MCF 10A (cell line): ENCODE measurements around the gene LRRC42. TPM values are rescaled to one million over a fixed set of nuclear protein-coding genes. Genes with fewer than 3 reads are reported as not detected.
"Not testable (repeated sequence)": the region's sequence is repeated elsewhere in the genome, so short reads cannot be mapped to it uniquely, and the experiment has no call there.

Source experiments
- BruUV-seq: library from RNA; stranded (reverse); fragments of 400-500 nt; replicated peaks from 2 replicates; lab custom pipeline; 2021; lab: Mats Ljungman, UMichigan
- CTCF ChIA-PET: fragments of 300-600 bp; sonication (Branson Sonifier 250); formaldehyde crosslinking; extraction: SDS; loops from one replicate; lab custom pipeline; 2021; ENCODE audit warnings: antibody characterized with exemption, inconsistent platforms; lab: Yijun Ruan, JAX
- POLR2A ChIA-PET: fragments of 300-600, 350-650 bp; sonication (Branson Sonifier 250); formaldehyde crosslinking; extraction: SDS; loops from one replicate; lab custom pipeline; 2020; ENCODE audit warnings: antibody characterized with exemption, inconsistent platforms; lab: Yijun Ruan, JAX
- DNase-seq: peaks from one replicate; pipeline ENCODE4 v3.0.0-alpha.2; 2018; ENCODE audit not compliant: unreplicated experiment
- H3K27ac Mint-ChIP-seq: one replicate; pipeline ENCODE4 v1.8.0; 2022; ENCODE audit warnings: mild to moderate bottlenecking, low read depth, mixed read lengths; ENCODE audit not compliant: unreplicated experiment
- H3K27me3 Mint-ChIP-seq: one replicate; pipeline ENCODE4 v1.8.0; 2022; ENCODE audit warnings: mixed read lengths; ENCODE audit not compliant: insufficient read depth, unreplicated experiment
- H3K36me3 Mint-ChIP-seq: one replicate; pipeline ENCODE4 v1.8.0; 2022; ENCODE audit warnings: mild to moderate bottlenecking, moderate library complexity, mixed read lengths; ENCODE audit not compliant: insufficient read depth, unreplicated experiment
- H3K4me1 Mint-ChIP-seq: one replicate; pipeline ENCODE4 v1.8.0; 2022; ENCODE audit warnings: mixed read lengths; ENCODE audit not compliant: insufficient read depth, unreplicated experiment
- H3K4me3 Mint-ChIP-seq: one replicate; pipeline ENCODE4 v1.8.0; 2022; ENCODE audit warnings: mild to moderate bottlenecking, moderate library complexity, mixed read lengths; ENCODE audit not compliant: unreplicated experiment
- H3K9me3 Mint-ChIP-seq: one replicate; pipeline ENCODE4 v1.8.0; 2022; ENCODE audit warnings: mixed read lengths; ENCODE audit not compliant: unreplicated experiment
- intact Hi-C: fragments of 100-400 bp; cut with micrococcal nuclease; formaldehyde crosslinking; loops from 2 replicates; pipeline ENCODE4 v1.14.1; 2022
- total RNA-seq: library from RNA; stranded (reverse); gene quantifications from 2 replicates; pipeline ENCODE4 v1.2.3, GENCODE V29; 2022
- TF ChIP-seq, protein P1 (sequence below): fragments of 200-600 bp; IDR thresholded peaks from one replicate; pipeline ENCODE4 v1.8.0; 2022; ENCODE audit warnings: antibody characterized with exemption, mild to moderate bottlenecking; ENCODE audit not compliant: unreplicated experiment

Gene LRRC42
- total RNA-seq, 1 experiment from 2014 or later, result 41.2 TPM

DNA sequence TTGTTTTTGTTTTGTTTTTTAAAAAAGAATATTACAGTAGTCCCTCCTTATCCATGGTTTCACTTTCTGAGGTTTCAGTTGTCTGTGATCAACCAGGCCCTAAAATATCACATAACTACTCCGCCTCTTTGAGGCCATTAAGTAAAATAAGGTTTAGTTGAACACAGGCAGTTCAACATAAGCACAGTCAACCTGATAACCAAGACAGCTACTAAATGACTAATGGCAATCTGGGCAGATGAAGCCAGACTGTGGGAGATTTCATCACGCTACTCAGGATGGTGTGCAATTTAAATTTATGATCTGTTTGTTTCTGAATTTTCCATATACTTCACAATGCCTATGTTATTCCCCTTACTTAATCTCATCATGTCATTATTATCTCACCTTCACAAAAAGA is 41.7 kb downstream of the LRRC42 start:
- no peaks in the 10 kb centered on the region for H3K9me3 Mint-ChIP-seq

DNA sequence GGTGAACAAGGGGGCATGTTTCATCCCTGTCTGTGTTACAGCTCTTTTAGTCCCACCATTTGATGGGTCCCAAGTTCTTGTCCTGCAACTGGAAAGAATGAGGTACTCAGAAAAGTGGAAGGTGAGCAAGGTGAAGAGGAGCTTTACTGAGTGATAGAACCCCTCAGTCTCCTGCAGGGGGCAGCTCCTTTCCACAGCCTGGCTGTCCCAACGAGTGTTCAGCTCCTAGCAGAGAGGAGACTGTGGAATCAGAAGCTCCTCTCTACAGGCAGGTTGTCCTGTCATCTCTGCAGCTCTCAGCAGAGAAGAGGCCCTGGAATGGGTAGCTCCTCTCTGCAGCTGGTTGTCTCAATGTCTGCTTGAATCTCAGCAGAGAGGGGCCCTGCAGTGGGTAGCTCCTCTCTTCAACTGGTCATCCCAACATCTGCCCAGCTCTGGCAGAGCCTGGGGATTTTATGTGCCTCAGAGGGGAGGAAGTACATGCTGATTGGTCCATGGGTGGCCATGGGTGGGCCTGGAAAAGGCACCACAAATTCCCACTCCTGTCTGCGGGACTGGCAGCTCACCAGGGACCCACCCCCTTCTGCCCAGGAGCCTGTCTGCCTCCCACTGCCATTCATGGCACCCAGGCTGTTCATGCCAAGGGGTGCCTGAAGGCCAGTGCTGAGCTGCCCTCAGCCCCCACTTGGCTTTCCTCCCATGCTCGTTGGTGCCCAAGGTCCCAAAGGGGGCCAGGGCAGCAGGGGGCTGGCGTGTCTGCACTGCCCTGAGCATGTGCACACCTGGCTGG is 46.1 kb downstream of the LRRC42 start:
- DNase-seq, result peak; percentile 16
- Mint-ChIP-seq H3K4me1 (no peaks in the 10 kb centered on the region), H3K9me3 (no peaks in the 10 kb centered on the region), H3K27me3 (peaks cover 8% of the 10 kb centered on the region), H3K4me3 (no peak overlapping the region), H3K27ac (no peak overlapping the region), H3K36me3 (no peaks in the 10 kb centered on the region)
- BruUV-seq, result no TSS peak
- intact Hi-C loops, result no loop called here
- ChIA-PET POLR2A (interaction anchor here (0.6 kb wide), 1 partner anchor 100 kb away, joined by 3 read pairs; no protein-coding TSS in a partner anchor), CTCF (interaction anchor here (0.6 to 0.7 kb wide), 2 partner anchors 121 to 239 kb away, joined by 3 to 5 read pairs; no protein-coding TSS in a partner anchor)
- TF ChIP-seq, protein P1, sequence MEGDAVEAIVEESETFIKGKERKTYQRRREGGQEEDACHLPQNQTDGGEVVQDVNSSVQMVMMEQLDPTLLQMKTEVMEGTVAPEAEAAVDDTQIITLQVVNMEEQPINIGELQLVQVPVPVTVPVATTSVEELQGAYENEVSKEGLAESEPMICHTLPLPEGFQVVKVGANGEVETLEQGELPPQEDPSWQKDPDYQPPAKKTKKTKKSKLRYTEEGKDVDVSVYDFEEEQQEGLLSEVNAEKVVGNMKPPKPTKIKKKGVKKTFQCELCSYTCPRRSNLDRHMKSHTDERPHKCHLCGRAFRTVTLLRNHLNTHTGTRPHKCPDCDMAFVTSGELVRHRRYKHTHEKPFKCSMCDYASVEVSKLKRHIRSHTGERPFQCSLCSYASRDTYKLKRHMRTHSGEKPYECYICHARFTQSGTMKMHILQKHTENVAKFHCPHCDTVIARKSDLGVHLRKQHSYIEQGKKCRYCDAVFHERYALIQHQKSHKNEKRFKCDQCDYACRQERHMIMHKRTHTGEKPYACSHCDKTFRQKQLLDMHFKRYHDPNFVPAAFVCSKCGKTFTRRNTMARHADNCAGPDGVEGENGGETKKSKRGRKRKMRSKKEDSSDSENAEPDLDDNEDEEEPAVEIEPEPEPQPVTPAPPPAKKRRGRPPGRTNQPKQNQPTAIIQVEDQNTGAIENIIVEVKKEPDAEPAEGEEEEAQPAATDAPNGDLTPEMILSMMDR, result no peak

More for the DNA sequence above, 41.7 kb downstream of the LRRC42 start:
- no TSS peak for BruUV-seq
- no peaks in the 10 kb centered on the region for H3K4me1 Mint-ChIP-seq
- no peak overlapping the region for H3K4me3 Mint-ChIP-seq
- POLR2A ChIA-PET, result interaction anchor here (0.7 kb wide), 1 partner anchor 15 kb away, joined by 3 read pairs; no protein-coding TSS in a partner anchor
- no peak overlapping the region for H3K27ac Mint-ChIP-seq
- CTCF ChIA-PET, result interaction anchor here (0.7 kb wide), 1 partner anchor 150 kb away, joined by 4 read pairs; no protein-coding TSS in a partner anchor
- no peaks in the 10 kb centered on the region for H3K36me3 Mint-ChIP-seq
- DNase-seq, result peak; percentile 13
- intact Hi-C loops, result no loop called here
- H3K27me3 Mint-ChIP-seq, result peaks cover 8% of the 10 kb centered on the region
- TF ChIP-seq, protein P1, result no peak

DNA sequence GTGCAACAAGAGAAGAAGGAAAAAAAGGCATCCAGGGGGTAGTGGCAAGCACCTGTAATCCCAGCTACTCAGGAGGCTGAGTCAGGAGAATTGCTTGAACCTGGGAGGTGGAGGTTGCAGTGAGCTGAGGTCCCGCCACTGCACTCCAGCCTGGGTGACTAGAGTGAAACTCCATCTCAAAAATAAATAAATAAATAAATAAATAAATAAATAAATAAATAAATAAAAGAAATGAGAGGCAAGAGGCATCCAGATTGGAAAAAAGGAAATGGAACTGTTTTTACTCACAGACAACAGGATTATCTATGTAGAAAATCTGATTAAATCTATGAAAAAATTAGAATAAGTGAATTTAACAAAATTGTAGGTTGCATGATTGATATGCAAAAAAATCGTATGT is 48.4 kb downstream of the LRRC42 start:
- H3K27me3 Mint-ChIP-seq, intact Hi-C loops: not testable (repeated sequence)
- CTCF ChIA-PET, result interaction anchor here (0.6 kb wide), 1 partner anchor 9 kb away, joined by 3 read pairs; no protein-coding TSS in a partner anchor

GRCh38 chr1:53995683-53996082 is 49.5 kb downstream of the LRRC42 start:
- H3K4me1 Mint-ChIP-seq, result no peaks in the 10 kb centered on the region
- ChIA-PET CTCF (no interaction called here), POLR2A (no interaction called here)
- H3K27ac Mint-ChIP-seq, result no peak overlapping the region
- no peaks in the 10 kb centered on the region for H3K27me3 Mint-ChIP-seq
- H3K36me3 Mint-ChIP-seq, result no peaks in the 10 kb centered on the region
- DNase-seq, result no peak
- BruUV-seq, result no TSS peak
- H3K9me3 Mint-ChIP-seq, result no peaks in the 10 kb centered on the region
- H3K4me3 Mint-ChIP-seq, result no peak overlapping the region
- TF ChIP-seq, protein P1, result no peak
- intact Hi-C loops, result no loop called here

More for the DNA sequence above, 48.4 kb downstream of the LRRC42 start:
- H3K27ac Mint-ChIP-seq, BruUV-seq, H3K4me1 Mint-ChIP-seq, H3K9me3 Mint-ChIP-seq, POLR2A ChIA-PET, DNase-seq, H3K4me3 Mint-ChIP-seq, H3K36me3 Mint-ChIP-seq: not testable (repeated sequence)
